ENCODE results near the gene MYO3B. TPM values are rescaled to one million over a fixed set of nuclear protein-coding genes. Genes with fewer than 3 reads are reported as not detected.
"Not testable (repeated sequence)": the region's sequence is repeated elsewhere in the genome, so short reads cannot be mapped to it uniquely, and the experiment has no call there.

Gene MYO3B
- total RNA-seq, 2 donors from 2014 or later: 5.2 to 10.9 TPM

DNA sequence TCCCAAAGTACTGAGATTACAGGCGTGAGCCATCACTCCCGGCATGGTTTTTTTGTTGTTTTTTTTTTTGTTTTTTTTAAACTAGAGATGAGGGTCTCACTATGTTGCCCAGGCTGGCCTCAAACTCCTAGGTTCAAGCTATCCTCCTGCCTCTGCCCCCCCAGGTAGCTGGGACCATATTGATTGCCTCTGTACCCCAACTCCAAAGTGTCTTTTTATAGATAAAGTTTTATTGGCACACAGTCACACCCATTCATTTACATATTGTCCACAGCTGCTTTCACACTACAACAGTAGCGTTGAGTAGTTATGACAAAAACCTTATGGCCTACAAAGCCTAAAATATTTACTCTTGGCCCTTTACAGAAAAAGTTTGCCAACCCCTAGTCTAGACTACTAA lies 492.0 kb downstream of the MYO3B start:
- Mint-ChIP-seq H3K4me1 (peaks cover 4% of the 10 kb centered on the region), H3K4me3 (no peak overlapping the region), H3K27ac (no peak overlapping the region), H3K9me3 (no peaks in the 10 kb centered on the region), H3K27me3 (ENCODE audit: insufficient read depth) (no peaks in the 10 kb centered on the region), H3K36me3 (ENCODE audit: low read depth) (no peaks in the 10 kb centered on the region)
- no peaks in the 10 kb centered on the region for H3K36me3 ChIP-seq (ENCODE audit: control insufficient read depth, insufficient read depth, low read length)
- no peaks in the 10 kb centered on the region for H3K27me3 ChIP-seq (ENCODE audit: control insufficient read depth, insufficient read depth, low read length, poor library complexity, severe bottlenecking)
- H3K4me3 ChIP-seq (ENCODE audit: low read length): no peak overlapping the region
- H3K9me3 ChIP-seq (ENCODE audit: control insufficient read depth, low read length): no peaks in the 10 kb centered on the region
- TF ChIP-seq, protein P1, sequence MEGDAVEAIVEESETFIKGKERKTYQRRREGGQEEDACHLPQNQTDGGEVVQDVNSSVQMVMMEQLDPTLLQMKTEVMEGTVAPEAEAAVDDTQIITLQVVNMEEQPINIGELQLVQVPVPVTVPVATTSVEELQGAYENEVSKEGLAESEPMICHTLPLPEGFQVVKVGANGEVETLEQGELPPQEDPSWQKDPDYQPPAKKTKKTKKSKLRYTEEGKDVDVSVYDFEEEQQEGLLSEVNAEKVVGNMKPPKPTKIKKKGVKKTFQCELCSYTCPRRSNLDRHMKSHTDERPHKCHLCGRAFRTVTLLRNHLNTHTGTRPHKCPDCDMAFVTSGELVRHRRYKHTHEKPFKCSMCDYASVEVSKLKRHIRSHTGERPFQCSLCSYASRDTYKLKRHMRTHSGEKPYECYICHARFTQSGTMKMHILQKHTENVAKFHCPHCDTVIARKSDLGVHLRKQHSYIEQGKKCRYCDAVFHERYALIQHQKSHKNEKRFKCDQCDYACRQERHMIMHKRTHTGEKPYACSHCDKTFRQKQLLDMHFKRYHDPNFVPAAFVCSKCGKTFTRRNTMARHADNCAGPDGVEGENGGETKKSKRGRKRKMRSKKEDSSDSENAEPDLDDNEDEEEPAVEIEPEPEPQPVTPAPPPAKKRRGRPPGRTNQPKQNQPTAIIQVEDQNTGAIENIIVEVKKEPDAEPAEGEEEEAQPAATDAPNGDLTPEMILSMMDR (conservative IDR thresholded peaks at IDR 0.05): no peak
- no peaks in the 10 kb centered on the region for H3K4me1 ChIP-seq (ENCODE audit: control insufficient read depth, insufficient read depth, low read length)
- no peak for DNase-seq
- no peak overlapping the region for H3K27ac ChIP-seq (ENCODE audit: low read depth, low read length)
- H3K9ac ChIP-seq (ENCODE audit: extremely low read depth, low read length, poor library complexity, severe bottlenecking): no peak overlapping the region
- 94 to 100% methylated on average over 1 to 3 of the region's 3 CpGs for WGBS, 2 experiments (ENCODE audit: insufficient coverage in 1 of 2, insufficient read length in 1 of 2)

DNA sequence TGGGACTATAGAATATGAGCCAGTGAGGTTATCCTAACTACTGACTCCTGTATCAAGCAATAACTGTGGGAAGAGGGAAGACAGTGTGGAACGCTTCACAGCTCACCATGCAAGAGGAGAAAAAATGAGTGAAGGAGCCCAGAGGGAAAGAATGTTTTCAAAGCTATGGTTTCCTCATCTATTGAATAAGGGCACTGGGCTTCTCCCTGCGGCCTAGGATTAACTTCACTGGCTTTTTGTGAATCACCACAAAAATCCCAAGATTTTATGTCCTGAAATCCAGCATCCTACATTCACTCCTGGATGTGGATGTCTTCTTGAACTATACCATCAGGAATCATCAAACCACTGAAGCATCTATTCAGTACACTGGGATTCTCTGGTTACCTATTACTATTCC lies 492.7 kb downstream of the MYO3B start:
- no peak overlapping the region for H3K27ac ChIP-seq (ENCODE audit: low read depth, low read length)
- no peak overlapping the region for H3K9ac ChIP-seq (ENCODE audit: extremely low read depth, low read length, poor library complexity, severe bottlenecking)
- no peak for DNase-seq
- Mint-ChIP-seq H3K4me3 (no peak overlapping the region), H3K27ac (no peak overlapping the region), H3K9me3 (no peaks in the 10 kb centered on the region), H3K36me3 (ENCODE audit: low read depth) (no peaks in the 10 kb centered on the region), H3K4me1 (peaks cover 7% of the 10 kb centered on the region), H3K27me3 (ENCODE audit: insufficient read depth) (no peaks in the 10 kb centered on the region)
- no peaks in the 10 kb centered on the region for H3K9me3 ChIP-seq (ENCODE audit: control insufficient read depth, low read length)
- TF ChIP-seq, protein P1 (conservative IDR thresholded peaks at IDR 0.05): no peak
- 87 to 92% methylated on average over 1 to 2 of the region's 2 CpGs for WGBS, 2 experiments (ENCODE audit: insufficient coverage in 1 of 2, insufficient read length in 1 of 2)
- no peaks in the 10 kb centered on the region for H3K4me1 ChIP-seq (ENCODE audit: control insufficient read depth, insufficient read depth, low read length)
- no peaks in the 10 kb centered on the region for H3K36me3 ChIP-seq (ENCODE audit: control insufficient read depth, insufficient read depth, low read length)
- H3K27me3 ChIP-seq (ENCODE audit: control insufficient read depth, insufficient read depth, low read length, poor library complexity, severe bottlenecking): no peaks in the 10 kb centered on the region
- no peak overlapping the region for H3K4me3 ChIP-seq (ENCODE audit: low read length)

DNA sequence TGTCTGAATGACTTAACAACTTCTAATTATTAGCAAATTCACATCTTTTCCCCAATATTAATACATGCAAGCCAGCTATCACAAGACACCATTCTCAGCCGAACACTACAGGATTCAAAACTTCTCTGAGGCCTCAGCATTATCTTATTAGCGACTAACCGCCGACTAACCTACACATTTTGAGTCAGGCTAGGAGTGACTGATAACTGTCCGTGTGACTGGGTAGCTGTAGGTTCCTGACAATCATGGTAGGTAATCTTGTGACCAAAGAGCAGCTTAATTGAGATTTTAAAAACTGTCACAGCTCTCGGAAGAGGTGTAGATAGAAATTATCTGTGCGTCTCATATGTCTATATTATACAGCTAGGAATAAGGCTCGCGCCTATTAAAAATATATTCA lies 493.1 kb downstream of the MYO3B start:
- no peaks in the 10 kb centered on the region for H3K27me3 Mint-ChIP-seq (ENCODE audit: insufficient read depth)
- TF ChIP-seq, protein P1 (conservative IDR thresholded peaks at IDR 0.05): no peak
- Histone ChIP-seq H3K4me1 (ENCODE audit: control insufficient read depth, insufficient read depth, low read length) (no peaks in the 10 kb centered on the region), H3K27me3 (ENCODE audit: control insufficient read depth, insufficient read depth, low read length, poor library complexity, severe bottlenecking) (no peaks in the 10 kb centered on the region), H3K9me3 (ENCODE audit: control insufficient read depth, low read length) (no peaks in the 10 kb centered on the region), H3K4me3 (ENCODE audit: low read length) (no peak overlapping the region), H3K9ac (ENCODE audit: extremely low read depth, low read length, poor library complexity, severe bottlenecking) (no peak overlapping the region), H3K36me3 (ENCODE audit: control insufficient read depth, insufficient read depth, low read length) (no peaks in the 10 kb centered on the region), H3K27ac (ENCODE audit: low read depth, low read length) (no peak overlapping the region)
- H3K4me3 Mint-ChIP-seq: no peak overlapping the region
- peaks cover 7% of the 10 kb centered on the region for H3K4me1 Mint-ChIP-seq
- H3K27ac Mint-ChIP-seq: no peak overlapping the region
- DNase-seq: no peak
- H3K9me3 Mint-ChIP-seq: no peaks in the 10 kb centered on the region
- WGBS, 2 experiments (ENCODE audit: insufficient coverage in 1 of 2, insufficient read length in 1 of 2): 87 to 93% methylated on average over 7 to 9 of the region's 9 CpGs
- no peaks in the 10 kb centered on the region for H3K36me3 Mint-ChIP-seq (ENCODE audit: low read depth)

DNA sequence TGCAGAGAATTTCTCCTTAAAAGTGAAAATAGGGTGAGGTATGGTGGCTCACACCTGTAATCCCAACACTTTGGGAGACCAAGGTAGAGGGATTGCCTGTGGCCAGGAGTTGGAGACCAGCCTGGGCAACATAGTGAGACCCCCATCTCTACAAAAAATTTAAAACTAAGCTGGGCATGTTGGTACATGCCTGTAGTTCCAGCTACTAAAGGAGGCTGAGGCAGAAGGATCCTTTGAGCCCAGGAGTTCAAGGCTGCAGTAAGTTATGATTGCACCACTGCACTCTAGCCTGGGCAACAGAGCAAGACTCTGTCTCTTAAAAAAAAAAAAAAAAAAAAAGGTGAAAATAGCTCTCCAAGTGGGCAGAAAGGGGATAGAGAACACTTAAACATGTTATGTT lies 496.3 kb downstream of the MYO3B start:
- peaks cover 14% of the 10 kb centered on the region for H3K4me1 Mint-ChIP-seq
- not testable (repeated sequence) for H3K4me3 Mint-ChIP-seq; H3K9me3 Mint-ChIP-seq; DNase-seq; H3K4me3 ChIP-seq (ENCODE audit: low read length); H3K27ac Mint-ChIP-seq; H3K9ac ChIP-seq (ENCODE audit: extremely low read depth, low read length, poor library complexity, severe bottlenecking); H3K4me1 ChIP-seq (ENCODE audit: control insufficient read depth, insufficient read depth, low read length); H3K36me3 ChIP-seq (ENCODE audit: control insufficient read depth, insufficient read depth, low read length); H3K27ac ChIP-seq (ENCODE audit: low read depth, low read length); H3K9me3 ChIP-seq (ENCODE audit: control insufficient read depth, low read length); H3K27me3 ChIP-seq (ENCODE audit: control insufficient read depth, insufficient read depth, low read length, poor library complexity, severe bottlenecking); H3K36me3 Mint-ChIP-seq (ENCODE audit: low read depth); H3K27me3 Mint-ChIP-seq (ENCODE audit: insufficient read depth)
